ENCODE data around the gene PYHIN1. TPM values are rescaled to one million over a fixed set of nuclear protein-coding genes. Genes with fewer than 3 reads are reported as not detected.

The PYHIN1 gene
- total RNA-seq, 2 donors from 2014 or later, result not detected

DNA sequence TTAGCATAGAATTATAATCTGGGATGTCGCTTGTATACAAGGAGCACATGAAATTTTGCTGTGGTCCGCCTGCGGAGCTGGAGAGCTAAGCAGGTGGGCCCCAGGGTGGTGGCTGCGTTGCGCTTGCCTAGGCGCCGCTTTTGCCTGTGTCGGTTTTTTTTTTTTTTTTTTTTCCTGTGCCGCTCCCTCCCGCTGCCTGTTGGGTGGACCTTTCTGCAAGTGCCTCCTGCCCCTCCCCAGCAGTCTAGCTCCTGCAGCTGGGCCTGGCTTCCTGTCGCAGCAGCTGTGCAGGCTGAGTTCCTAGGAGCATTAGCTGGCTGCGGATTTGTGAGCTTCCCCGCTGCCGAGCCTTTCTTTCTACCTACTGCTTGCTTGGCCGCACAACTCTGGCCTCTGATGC lies 20.6 kb downstream of the PYHIN1 start:
- Histone ChIP-seq H3K27me3 (ENCODE audit: control insufficient read depth, insufficient read depth, low read length, poor library complexity, severe bottlenecking) (no peaks in the 10 kb centered on the region), H3K4me1 (ENCODE audit: control insufficient read depth, insufficient read depth, low read length) (no peaks in the 10 kb centered on the region), H3K4me3 (ENCODE audit: low read length) (no peak overlapping the region), H3K9me3 (ENCODE audit: control insufficient read depth, low read length) (peaks cover 36% of the 10 kb centered on the region), H3K27ac (ENCODE audit: low read depth, low read length) (no peak overlapping the region), H3K9ac (ENCODE audit: extremely low read depth, low read length, poor library complexity, severe bottlenecking) (no peak overlapping the region), H3K36me3 (ENCODE audit: control insufficient read depth, insufficient read depth, low read length) (no peaks in the 10 kb centered on the region)
- Mint-ChIP-seq H3K27ac (no peak overlapping the region), H3K27me3 (ENCODE audit: insufficient read depth) (peaks cover 19% of the 10 kb centered on the region), H3K4me1 (no peaks in the 10 kb centered on the region), H3K36me3 (ENCODE audit: low read depth) (peaks cover 2% of the 10 kb centered on the region), H3K9me3 (peaks cover 34% of the 10 kb centered on the region), H3K4me3 (no peak overlapping the region)
- WGBS, 2 experiments (ENCODE audit: insufficient coverage in 1 of 2, insufficient read length in 1 of 2), result 84% methylated on average over 8 to 15 of the region's 15 CpGs
- TF ChIP-seq CTCF (conservative IDR thresholded peaks at IDR 0.05), result no peak
- peak; percentile 82 for DNase-seq

GRCh38 chr1:158952416-158952815 lies 21.1 kb downstream of the PYHIN1 start:
- H3K4me3 Mint-ChIP-seq, result no peak overlapping the region
- Histone ChIP-seq H3K4me1 (ENCODE audit: control insufficient read depth, insufficient read depth, low read length) (no peaks in the 10 kb centered on the region), H3K9me3 (ENCODE audit: control insufficient read depth, low read length) (peaks cover 31% of the 10 kb centered on the region), H3K27me3 (ENCODE audit: control insufficient read depth, insufficient read depth, low read length, poor library complexity, severe bottlenecking) (no peaks in the 10 kb centered on the region), H3K4me3 (ENCODE audit: low read length) (no peak overlapping the region), H3K9ac (ENCODE audit: extremely low read depth, low read length, poor library complexity, severe bottlenecking) (no peak overlapping the region), H3K36me3 (ENCODE audit: control insufficient read depth, insufficient read depth, low read length) (no peaks in the 10 kb centered on the region), H3K27ac (ENCODE audit: low read depth, low read length) (no peak overlapping the region)
- WGBS, 2 experiments (ENCODE audit: insufficient coverage in 1 of 2, insufficient read length in 1 of 2), result 90 to 93% methylated on average over 2 to 9 of the region's 9 CpGs
- no peak for TF ChIP-seq CTCF (conservative IDR thresholded peaks at IDR 0.05)
- H3K27ac Mint-ChIP-seq, result no peak overlapping the region
- H3K9me3 Mint-ChIP-seq, result peaks cover 31% of the 10 kb centered on the region
- peaks cover 16% of the 10 kb centered on the region for H3K27me3 Mint-ChIP-seq (ENCODE audit: insufficient read depth)
- no peaks in the 10 kb centered on the region for H3K4me1 Mint-ChIP-seq
- DNase-seq, result no peak
- H3K36me3 Mint-ChIP-seq (ENCODE audit: low read depth), result peaks cover 2% of the 10 kb centered on the region

DNA sequence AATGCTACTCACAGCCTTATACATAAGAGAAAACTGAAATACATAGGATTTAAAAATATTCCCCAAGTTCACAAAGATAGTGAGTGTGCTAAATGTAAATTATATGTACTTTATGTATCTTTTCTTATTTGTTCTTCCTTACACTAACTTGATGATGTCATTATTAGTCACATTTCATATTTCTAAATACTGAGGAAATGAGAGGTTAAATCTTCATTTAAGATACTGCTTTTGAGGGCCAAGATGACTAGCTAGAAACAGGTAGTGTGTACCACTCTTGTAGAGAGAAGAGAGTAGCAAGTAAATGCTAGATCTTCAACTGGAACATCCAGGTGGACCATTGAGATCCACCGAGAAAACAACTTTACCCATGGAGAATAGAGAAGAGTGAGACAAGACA lies 29.8 kb downstream of the PYHIN1 start:
- Histone ChIP-seq H3K36me3 (ENCODE audit: control insufficient read depth, insufficient read depth, low read length) (no peaks in the 10 kb centered on the region), H3K27ac (ENCODE audit: low read depth, low read length) (no peak overlapping the region), H3K27me3 (ENCODE audit: control insufficient read depth, insufficient read depth, low read length, poor library complexity, severe bottlenecking) (no peaks in the 10 kb centered on the region), H3K4me1 (ENCODE audit: control insufficient read depth, insufficient read depth, low read length) (peaks cover 3% of the 10 kb centered on the region), H3K9me3 (ENCODE audit: control insufficient read depth, low read length) (no peaks in the 10 kb centered on the region), H3K4me3 (ENCODE audit: low read length) (no peak overlapping the region), H3K9ac (ENCODE audit: extremely low read depth, low read length, poor library complexity, severe bottlenecking) (no peak overlapping the region)
- peaks cover 19% of the 10 kb centered on the region for H3K4me1 Mint-ChIP-seq
- peaks cover 57% of the 10 kb centered on the region for H3K27me3 Mint-ChIP-seq (ENCODE audit: insufficient read depth)
- H3K9me3 Mint-ChIP-seq, result peaks cover 6% of the 10 kb centered on the region
- no peak overlapping the region for H3K4me3 Mint-ChIP-seq
- no peaks in the 10 kb centered on the region for H3K36me3 Mint-ChIP-seq (ENCODE audit: low read depth)
- 91 to 100% methylated on average over 1 of the region's 1 CpG for WGBS, 2 experiments (ENCODE audit: insufficient coverage in 1 of 2, insufficient read length in 1 of 2)
- no peak for TF ChIP-seq CTCF (conservative IDR thresholded peaks at IDR 0.05)
- no peak for DNase-seq
- no peak overlapping the region for H3K27ac Mint-ChIP-seq

Measured in endodermal cell (in vitro differentiated cells).